Measurements from ENCODE around the gene EIF4EBP3. TPM values are rescaled to one million over a fixed set of nuclear protein-coding genes. Genes with fewer than 3 reads are reported as not detected.
A peak's percentile ranks its signal among the peaks of the same experiment; 100 is the strongest.

The EIF4EBP3 gene
- 10 to 100 TPM in 1 of 4 donors, 1 to 10 TPM in 3; 7.8 to 25.3 (median 9.2) TPM for total RNA-seq

- 32% methylated on average over 13 of the region's 52 CpGs for WGBS
- Histone ChIP-seq H3K4me3 (peak within 1 kb of the TSS; percentile 60 to 67 (median 63)), H3K9me3 (no peaks in the 10 kb centered on the region), H3K27me3 (no peaks in the 10 kb centered on the region), H3K27ac (replicated peaks in 1 of 4) (peak within 1 kb of the TSS; percentile 93 to 98 (median 96)), H3K36me3 (peaks cover 5 to 61% (median 54%) of the 10 kb centered on the region in 4 donors), H3K4me1 (peaks cover 43 to 48% (median 45%) of the 10 kb centered on the region in 4 donors)
- intact Hi-C loops (cut with DNase I) = no loop called here
- TF ChIP-seq POLR2AphosphoS5 (IDR thresholded peaks at IDR 0.05) = peak; percentile 96 to 97
- peak; percentile 6 for TF ChIP-seq EP300 (IDR thresholded peaks at IDR 0.05)
- TF ChIP-seq, protein P1, sequence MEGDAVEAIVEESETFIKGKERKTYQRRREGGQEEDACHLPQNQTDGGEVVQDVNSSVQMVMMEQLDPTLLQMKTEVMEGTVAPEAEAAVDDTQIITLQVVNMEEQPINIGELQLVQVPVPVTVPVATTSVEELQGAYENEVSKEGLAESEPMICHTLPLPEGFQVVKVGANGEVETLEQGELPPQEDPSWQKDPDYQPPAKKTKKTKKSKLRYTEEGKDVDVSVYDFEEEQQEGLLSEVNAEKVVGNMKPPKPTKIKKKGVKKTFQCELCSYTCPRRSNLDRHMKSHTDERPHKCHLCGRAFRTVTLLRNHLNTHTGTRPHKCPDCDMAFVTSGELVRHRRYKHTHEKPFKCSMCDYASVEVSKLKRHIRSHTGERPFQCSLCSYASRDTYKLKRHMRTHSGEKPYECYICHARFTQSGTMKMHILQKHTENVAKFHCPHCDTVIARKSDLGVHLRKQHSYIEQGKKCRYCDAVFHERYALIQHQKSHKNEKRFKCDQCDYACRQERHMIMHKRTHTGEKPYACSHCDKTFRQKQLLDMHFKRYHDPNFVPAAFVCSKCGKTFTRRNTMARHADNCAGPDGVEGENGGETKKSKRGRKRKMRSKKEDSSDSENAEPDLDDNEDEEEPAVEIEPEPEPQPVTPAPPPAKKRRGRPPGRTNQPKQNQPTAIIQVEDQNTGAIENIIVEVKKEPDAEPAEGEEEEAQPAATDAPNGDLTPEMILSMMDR (IDR thresholded peaks at IDR 0.05) = peak; percentile 32 to 81 (median 58)
- TF ChIP-seq POLR2A (IDR thresholded peaks at IDR 0.05; ENCODE audit: low read depth) = peak; percentile 36
- DNase-seq (ENCODE audit: extremely low spot score) = peak; percentile 99
Measured at GRCh38 chr5:140547508-140548299, at the start of gene EIF4EBP3. Gene EIF4EBP3, plus strand, starts transcription at chr5:140547662. Its CDS starts 76 bp downstream, at chr5:140547738.

DNA sequence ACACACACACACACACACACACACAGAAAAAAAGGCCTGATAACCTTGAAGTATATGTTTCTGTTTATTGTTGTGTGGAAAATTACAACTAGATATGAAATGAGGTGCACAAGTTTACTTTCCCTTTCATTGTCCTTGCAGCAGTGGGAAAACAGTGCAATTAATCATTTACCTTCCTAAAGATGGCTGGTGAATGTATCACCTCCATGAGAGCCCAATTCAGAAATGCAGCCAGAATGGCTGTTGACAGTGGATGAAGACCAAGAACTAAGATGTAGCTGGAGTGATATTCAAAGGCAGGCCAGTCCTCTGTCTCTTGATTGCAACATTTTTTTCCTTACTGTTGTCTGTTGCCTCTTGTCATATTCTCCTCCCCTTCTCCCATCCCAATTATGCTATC lies 49.6 kb upstream of the EIF4EBP3 start:
- intact Hi-C loops (cut with DNase I) = no loop called here
- no peak for TF ChIP-seq POLR2A (IDR thresholded peaks at IDR 0.05; ENCODE audit: low read depth)
- no peak for TF ChIP-seq EP300 (IDR thresholded peaks at IDR 0.05)
- no peak for TF ChIP-seq POLR2AphosphoS5 (IDR thresholded peaks at IDR 0.05)
- TF ChIP-seq, protein P1 (IDR thresholded peaks at IDR 0.05) = no peak
- no peak overlapping the region for H3K4me3 ChIP-seq
- DNase-seq (ENCODE audit: extremely low spot score) = no peak
- no peaks in the 10 kb centered on the region for H3K9me3 ChIP-seq
- H3K4me1 ChIP-seq = no peaks in the 10 kb centered on the region
- H3K27me3 ChIP-seq = no peaks in the 10 kb centered on the region
- peaks cover 3 to 48% (median 19%) of the 10 kb centered on the region in 4 donors for H3K36me3 ChIP-seq
- no peak overlapping the region for H3K27ac ChIP-seq (replicated peaks in 1 of 4)

DNA sequence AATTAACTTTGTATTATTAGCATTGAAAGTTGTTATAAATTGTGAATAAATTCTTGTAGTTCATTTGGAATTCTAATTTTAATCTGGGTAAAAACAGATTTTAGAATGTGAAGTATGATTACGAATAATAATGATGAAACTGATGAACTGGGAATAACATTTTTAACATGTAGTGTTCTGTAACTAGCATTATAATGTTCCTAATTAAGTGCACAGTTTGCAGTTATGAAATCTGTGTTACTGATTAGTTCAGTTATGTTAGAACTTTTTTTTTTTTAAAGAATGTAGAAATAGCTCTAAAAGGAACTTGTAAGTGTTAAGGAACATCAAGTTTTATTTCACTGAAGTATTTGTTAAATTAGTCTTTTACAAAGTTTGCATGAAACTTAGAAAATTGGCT lies 48.9 kb upstream of the EIF4EBP3 start:
- WGBS = 88% methylated on average over 1 of the region's 1 CpG
- no peak overlapping the region for H3K27ac ChIP-seq (replicated peaks in 1 of 4)
- no peak overlapping the region for H3K4me3 ChIP-seq
- no peaks in the 10 kb centered on the region for H3K9me3 ChIP-seq
- intact Hi-C loops (cut with DNase I) = no loop called here
- DNase-seq (ENCODE audit: extremely low spot score) = no peak
- H3K27me3 ChIP-seq = no peaks in the 10 kb centered on the region
- TF ChIP-seq POLR2A (IDR thresholded peaks at IDR 0.05; ENCODE audit: low read depth) (no peak), EP300 (IDR thresholded peaks at IDR 0.05) (no peak), POLR2AphosphoS5 (IDR thresholded peaks at IDR 0.05) (no peak)
- TF ChIP-seq, protein P1 (IDR thresholded peaks at IDR 0.05) = no peak
- H3K36me3 ChIP-seq = peaks cover 3 to 44% (median 19%) of the 10 kb centered on the region in 4 donors
- no peaks in the 10 kb centered on the region for H3K4me1 ChIP-seq

DNA sequence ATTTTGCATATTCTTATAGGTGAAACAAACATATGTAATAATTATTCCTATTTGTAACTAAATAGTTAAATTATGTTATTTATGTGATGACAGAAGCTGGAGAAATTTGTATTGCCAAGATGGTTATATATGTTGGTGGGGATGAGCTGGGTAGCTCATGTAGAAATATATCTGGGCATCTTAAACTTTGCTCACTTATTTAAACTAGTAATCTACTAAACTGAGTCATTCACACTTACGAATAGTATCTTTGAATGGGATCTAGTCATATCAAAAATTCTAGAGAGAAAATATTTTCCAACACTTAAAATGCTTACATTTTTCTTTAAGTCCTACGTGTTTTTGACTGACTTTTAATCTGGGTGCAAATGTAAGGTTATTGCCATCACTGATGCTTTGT lies 44.6 kb upstream of the EIF4EBP3 start:
- DNase-seq (ENCODE audit: extremely low spot score) = no peak
- intact Hi-C loops (cut with DNase I) = no loop called here
- TF ChIP-seq EP300 (IDR thresholded peaks at IDR 0.05) (no peak), POLR2AphosphoS5 (IDR thresholded peaks at IDR 0.05) (no peak), POLR2A (IDR thresholded peaks at IDR 0.05; ENCODE audit: low read depth) (no peak)
- TF ChIP-seq, protein P1 (IDR thresholded peaks at IDR 0.05) = no peak
- Histone ChIP-seq H3K27ac (replicated peaks in 1 of 4) (no peak overlapping the region), H3K4me3 (no peak overlapping the region), H3K9me3 (no peaks in the 10 kb centered on the region), H3K4me1 (no peaks in the 10 kb centered on the region), H3K36me3 (peaks cover 24 to 60% (median 38%) of the 10 kb centered on the region in 4 donors), H3K27me3 (no peaks in the 10 kb centered on the region)
- 91% methylated on average over 2 of the region's 2 CpGs for WGBS
